Ecto neural progenitor cell (in vitro differentiated cells): ENCODE measurements around the gene JOSD1.

Experiments
- DNase-seq: peaks from one replicate; pipeline ENCODE4 v3.0.0-alpha.2; 2018; ENCODE audit warnings: low spot score

Gene JOSD1

GRCh38 chr22:38712486-38713207, 11.9 kb upstream of the JOSD1 start:
- no peak for DNase-seq

GRCh38 chr22:38710866-38711265, 10.1 kb upstream of the JOSD1 start:
- no peak for DNase-seq

GRCh38 chr22:38710351-38710750, 9.6 kb upstream of the JOSD1 start:
- DNase-seq = no peak

- DNase-seq = no peak
Observed at GRCh38 chr22:38709306-38709705, 8.6 kb upstream of the JOSD1 start.

- DNase-seq = no peak
Observed at GRCh38 chr22:38707984-38708383, 7.2 kb upstream of the JOSD1 start.

- DNase-seq = no peak
Observed at GRCh38 chr22:38707346-38707745, 6.6 kb upstream of the JOSD1 start.

GRCh38 chr22:38706901-38707195, 6.1 kb upstream of the JOSD1 start:
- DNase-seq = no peak

GRCh38 chr22:38706101-38706900, 5.6 kb upstream of the JOSD1 start:
- peak; percentile 73 for DNase-seq

- peak; percentile 97 for DNase-seq
Observed at GRCh38 chr22:38705235-38706100, 4.7 kb upstream of the JOSD1 start, which contains the start of gene GTPBP1. TSS of gene GTPBP1 (plus strand) at chr22:38705944. CDS start at chr22:38705956, 12 bp downstream.

- no peak for DNase-seq
Observed at GRCh38 chr22:38704654-38705234, 4.0 kb upstream of the JOSD1 start.

- DNase-seq = no peak
Observed at GRCh38 chr22:38700270-38700788, 414 bp downstream of the JOSD1 start.

- no peak for DNase-seq
Observed at GRCh38 chr22:38699784-38700183, 959 bp downstream of the JOSD1 start.

GRCh38 chr22:38699143-38699542, 1.6 kb downstream of the JOSD1 start:
- no peak for DNase-seq

GRCh38 chr22:38698407-38699094, 2.2 kb downstream of the JOSD1 start:
- DNase-seq = no peak

- DNase-seq = no peak
Observed at GRCh38 chr22:38697425-38698089, 3.2 kb downstream of the JOSD1 start.

GRCh38 chr22:38696606-38697424, 3.9 kb downstream of the JOSD1 start:
- DNase-seq = no peak

GRCh38 chr22:38694940-38695339, 5.8 kb downstream of the JOSD1 start:
- no peak for DNase-seq

GRCh38 chr22:38694049-38694448, 6.7 kb downstream of the JOSD1 start:
- DNase-seq = no peak

GRCh38 chr22:38689651-38690050, 11.1 kb downstream of the JOSD1 start:
- no peak for DNase-seq

- no peak for DNase-seq
Observed at GRCh38 chr22:38685761-38686160, 15.0 kb downstream of the JOSD1 start.
